GM12801 (cell line): ENCODE measurements around the gene TSPAN4.

ENCODE experiments used
- TF ChIP-seq, protein P1 (sequence below): IDR thresholded peaks from one replicate; pipeline ENCODE4 v1.5.1; 2011; ENCODE audit warnings: control low read depth; ENCODE audit not compliant: insufficient read length; ENCODE audit errors: extremely low read depth

The TSPAN4 gene

DNA sequence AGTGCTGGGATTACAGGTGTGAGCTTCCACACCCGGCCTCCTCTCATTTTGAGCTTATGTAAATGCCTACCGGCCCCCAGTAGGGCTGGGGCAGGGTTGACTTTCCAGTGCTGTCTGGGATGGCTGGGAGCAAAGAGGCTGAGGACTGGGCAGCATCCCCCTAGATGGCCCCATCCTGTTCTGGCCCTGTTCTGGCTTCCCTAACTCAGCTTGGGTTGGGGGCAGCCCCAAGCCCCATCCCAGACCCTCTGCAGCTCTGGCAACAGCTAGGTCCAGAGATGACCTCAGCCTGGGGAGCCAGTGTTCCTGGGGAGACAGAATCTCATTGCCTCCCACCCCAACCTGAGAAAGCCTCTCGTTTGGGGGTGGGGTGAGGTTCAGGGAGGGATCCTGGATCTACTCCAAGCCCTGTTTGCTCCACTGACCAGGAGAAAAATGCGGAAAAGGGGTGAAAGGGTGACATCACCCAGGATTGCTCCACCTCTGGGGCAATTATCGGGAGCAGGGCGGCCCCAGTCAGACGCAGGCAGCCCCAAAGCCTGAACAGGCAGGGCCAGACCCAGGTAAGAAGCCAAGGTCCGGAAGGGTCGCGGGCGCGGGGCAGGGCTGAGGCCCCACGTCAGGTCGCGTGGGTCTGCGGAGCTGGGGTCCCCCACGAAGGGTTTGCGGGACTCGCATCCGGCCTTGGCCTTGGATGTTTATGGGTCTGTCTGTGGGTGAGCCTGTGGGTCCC is 24.1 kb upstream of the TSPAN4 start, which contains the start of gene PNPLA2:
Gene PNPLA2 (plus strand): TSS at position 519 of the 733 bp plus-strand sequence. CDS start 805 bp downstream, outside the sequence.
- TF ChIP-seq, protein P1, sequence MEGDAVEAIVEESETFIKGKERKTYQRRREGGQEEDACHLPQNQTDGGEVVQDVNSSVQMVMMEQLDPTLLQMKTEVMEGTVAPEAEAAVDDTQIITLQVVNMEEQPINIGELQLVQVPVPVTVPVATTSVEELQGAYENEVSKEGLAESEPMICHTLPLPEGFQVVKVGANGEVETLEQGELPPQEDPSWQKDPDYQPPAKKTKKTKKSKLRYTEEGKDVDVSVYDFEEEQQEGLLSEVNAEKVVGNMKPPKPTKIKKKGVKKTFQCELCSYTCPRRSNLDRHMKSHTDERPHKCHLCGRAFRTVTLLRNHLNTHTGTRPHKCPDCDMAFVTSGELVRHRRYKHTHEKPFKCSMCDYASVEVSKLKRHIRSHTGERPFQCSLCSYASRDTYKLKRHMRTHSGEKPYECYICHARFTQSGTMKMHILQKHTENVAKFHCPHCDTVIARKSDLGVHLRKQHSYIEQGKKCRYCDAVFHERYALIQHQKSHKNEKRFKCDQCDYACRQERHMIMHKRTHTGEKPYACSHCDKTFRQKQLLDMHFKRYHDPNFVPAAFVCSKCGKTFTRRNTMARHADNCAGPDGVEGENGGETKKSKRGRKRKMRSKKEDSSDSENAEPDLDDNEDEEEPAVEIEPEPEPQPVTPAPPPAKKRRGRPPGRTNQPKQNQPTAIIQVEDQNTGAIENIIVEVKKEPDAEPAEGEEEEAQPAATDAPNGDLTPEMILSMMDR = no peak

DNA sequence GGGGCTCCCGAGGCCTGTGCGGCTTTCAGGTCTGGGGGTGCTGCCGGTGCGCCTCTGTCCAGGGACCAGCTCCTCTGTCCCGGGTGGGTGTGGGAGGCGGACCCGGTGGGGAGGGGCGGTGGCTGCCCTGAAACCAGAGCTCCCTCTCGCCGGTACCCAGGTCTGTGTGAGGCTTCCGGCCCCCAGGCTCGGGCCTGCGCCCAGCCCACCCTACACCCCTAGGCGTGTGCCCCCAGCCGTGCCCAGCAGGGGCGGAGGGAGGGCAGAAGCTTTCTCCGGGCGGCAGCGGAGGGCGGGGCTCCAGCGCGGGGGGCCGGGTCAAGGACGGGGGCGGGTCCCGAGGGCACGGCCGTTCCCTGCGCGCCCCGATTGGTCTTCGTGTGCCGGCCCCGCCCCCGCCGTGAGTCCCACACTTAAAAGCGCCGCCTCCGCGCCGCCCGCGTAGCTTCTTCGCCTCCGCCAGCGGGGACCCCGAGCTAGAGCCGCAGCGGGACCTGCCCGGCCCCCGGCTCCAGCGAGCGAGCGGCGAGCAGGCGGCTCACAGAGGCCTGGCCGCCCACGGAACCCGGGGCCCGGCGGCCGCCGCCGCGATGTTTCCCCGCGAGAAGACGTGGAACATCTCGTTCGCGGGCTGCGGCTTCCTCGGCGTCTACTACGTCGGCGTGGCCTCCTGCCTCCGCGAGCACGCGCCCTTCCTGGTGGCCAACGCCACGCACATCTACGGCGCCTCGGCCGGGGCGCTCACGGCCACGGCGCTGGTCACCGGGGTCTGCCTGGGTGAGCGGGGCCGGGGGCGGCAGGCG is 23.3 kb upstream of the TSPAN4 start:
- TF ChIP-seq, protein P1 = no peak

DNA sequence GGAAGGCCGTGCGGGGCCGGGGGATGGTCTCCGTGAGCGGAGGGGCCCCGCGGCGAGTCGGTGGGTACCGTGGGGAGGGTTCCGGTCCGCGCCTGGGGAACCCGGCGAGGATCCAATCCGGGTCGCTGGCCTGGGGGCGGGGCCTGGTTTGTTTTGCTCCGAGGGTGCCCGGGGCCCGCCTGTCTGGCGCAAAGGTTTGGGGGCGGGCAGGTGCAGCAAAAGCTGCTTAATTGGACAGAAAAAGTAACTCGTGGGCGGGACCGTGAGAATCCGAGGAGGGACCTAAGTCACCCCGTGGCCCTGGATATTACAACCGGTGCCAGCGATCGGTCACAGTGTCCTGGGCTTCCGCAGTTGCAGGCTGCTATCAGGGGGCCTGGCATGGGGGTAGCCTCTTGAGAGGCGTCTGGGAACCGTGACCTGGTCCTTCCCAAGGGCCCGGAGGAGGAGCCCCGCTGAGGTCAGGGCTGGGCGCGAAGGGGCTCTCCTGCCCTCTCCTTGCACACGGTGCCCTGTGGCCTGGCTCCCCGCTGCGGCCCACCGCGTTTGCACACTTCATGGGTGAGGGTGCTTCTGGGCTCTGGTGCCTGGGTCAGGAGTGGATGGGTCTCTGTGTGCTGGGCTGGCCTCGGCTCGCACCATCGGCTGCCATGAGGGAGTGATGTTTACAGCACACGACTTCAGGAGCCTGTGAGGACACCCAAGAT is 22.6 kb upstream of the TSPAN4 start:
- TF ChIP-seq, protein P1 = no peak

DNA sequence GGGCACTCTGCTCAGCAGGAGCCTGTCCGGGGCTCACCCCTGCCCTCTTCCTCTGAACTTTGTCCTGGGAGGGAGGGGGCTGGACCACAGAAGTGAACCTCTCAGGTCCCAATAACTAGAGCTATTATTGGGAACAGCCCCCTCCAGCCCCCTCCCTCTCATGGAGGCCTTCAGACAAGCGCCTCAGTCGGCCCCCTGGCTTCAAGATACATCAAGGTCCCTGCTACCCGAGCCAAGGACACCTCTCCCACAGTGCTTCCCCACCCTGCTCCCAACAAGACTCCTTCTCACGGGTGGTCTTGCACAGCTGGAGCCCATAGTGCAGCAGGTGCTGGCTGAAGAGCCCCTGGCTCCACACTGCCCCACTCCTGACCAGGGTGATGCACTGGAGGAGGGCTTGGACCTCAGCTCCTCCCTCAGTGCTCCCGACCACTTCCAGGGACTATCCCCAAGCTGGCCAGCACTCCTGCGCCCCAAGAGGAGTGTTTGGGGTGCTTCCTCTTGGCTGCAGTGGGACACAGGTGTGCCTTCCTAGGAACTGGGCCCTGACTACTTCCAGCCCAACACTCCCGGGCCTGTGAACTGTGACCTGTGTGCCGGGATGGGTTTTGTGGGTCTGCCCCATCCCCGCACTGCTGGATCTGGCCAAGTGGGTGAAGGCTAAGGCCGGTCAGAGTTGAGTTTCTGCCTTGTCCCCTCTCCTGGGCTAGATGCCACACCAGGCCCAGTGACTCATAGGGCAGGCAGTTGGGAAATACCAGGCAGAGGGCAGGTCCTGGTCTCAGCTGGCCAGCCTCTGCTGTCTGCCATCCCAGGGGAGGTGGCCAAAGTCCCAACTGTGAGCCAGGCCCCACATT is 21.8 kb upstream of the TSPAN4 start:
- TF ChIP-seq, protein P1 = no peak

DNA sequence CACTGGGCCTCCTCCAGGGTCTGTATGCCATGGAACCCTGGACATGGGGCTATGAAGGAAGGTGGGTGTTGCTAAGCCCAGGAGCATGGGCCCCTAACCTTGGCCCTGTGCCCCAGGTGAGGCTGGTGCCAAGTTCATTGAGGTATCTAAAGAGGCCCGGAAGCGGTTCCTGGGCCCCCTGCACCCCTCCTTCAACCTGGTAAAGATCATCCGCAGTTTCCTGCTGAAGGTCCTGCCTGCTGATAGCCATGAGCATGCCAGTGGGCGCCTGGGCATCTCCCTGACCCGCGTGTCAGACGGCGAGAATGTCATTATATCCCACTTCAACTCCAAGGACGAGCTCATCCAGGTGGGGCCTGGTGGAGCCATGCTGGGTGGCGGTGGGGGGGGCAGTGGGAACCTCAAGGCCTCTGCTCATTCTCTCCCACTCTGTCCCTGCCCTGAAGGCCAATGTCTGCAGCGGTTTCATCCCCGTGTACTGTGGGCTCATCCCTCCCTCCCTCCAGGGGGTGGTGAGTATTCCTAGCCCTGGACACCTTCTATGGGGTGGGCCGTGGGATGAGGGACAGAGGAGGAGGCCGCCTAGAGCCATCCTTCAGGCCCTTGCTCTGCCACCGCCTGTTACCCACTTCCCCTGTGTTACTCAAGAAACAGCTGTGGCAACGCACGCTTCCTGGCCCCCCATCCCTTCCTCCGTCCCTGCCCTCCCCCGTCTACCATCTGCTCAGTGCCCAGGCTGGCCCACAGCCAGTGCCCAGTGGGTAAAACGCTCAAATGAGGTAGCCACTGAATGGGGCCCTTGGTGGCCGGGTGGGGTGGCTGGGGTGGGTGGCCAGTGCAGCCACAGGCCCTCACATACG is 20.9 kb upstream of the TSPAN4 start:
- TF ChIP-seq, protein P1 = no peak

DNA sequence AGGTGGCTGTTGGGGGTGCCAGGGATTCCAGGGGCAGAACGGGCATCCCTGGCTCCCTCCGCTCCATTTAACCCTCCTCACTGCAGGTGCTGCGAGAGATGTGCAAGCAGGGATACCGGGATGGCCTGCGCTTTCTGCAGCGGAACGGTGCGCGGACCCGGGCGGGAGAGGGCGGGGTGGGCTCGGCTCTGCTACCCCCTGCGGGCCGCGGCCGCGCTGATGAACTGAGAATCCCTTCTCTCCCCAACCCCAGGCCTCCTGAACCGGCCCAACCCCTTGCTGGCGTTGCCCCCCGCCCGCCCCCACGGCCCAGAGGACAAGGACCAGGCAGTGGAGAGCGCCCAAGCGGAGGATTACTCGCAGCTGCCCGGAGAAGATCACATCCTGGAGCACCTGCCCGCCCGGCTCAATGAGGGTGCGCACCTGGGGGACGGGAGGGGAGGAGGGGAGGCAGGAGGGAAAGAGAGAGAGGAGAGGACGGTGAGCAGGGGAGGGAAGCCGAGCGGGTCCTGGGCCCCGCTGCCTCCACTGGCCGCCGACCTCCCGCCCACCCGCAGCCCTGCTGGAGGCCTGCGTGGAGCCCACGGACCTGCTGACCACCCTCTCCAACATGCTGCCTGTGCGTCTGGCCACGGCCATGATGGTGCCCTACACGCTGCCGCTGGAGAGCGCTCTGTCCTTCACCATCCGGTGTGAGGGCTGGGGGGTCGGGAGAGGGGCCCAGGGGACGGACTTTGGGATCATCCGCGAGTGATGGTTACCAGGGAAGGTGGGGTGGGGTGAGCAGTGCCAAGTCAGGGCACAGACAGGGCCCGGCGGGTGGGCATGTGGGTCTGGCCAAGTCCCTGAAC is 19.0 kb upstream of the TSPAN4 start:
- TF ChIP-seq, protein P1 = no peak
